ENCODE data around the gene KLC1. TPM values are rescaled to one million over a fixed set of nuclear protein-coding genes. Genes with fewer than 3 reads are reported as not detected.

KLC1 gene
- total and polyA plus RNA-seq, 10 of the 15 experiments (the other 5 are each of a cell fraction or from before 2014, with no cell fraction given) = 5.5 to 137 (median 76.1) TPM

- no peak overlapping the region for H3K27ac ChIP-seq (ENCODE audit: control insufficient read depth, insufficient read depth)
- H3K9ac ChIP-seq (ENCODE audit: control insufficient read depth, insufficient read depth, low read length) = no peak overlapping the region
- H3K4me3 ChIP-seq = no peak overlapping the region
- FAIRE-seq = no peak
- CTCF ChIA-PET = no interaction called here
- RAD21 ChIA-PET (ENCODE audit: unreplicated experiment) = interaction anchor here (0.6 kb wide), 1 partner anchor 24 kb away, joined by 3 read pairs; no protein-coding TSS in a partner anchor
- SMC1A ChIA-PET (ENCODE audit: uncharacterized antibody, unreplicated experiment) = no interaction called here
- POLR2A ChIA-PET = interaction anchor here (0.6 kb wide), 1 partner anchor 31 kb away, joined by 3 read pairs; no protein-coding TSS in a partner anchor
- no peak overlapping the region for H3K4me2 ChIP-seq (ENCODE audit: control insufficient read depth, insufficient read depth)
- intact Hi-C loops (cut with micrococcal nuclease; ENCODE audit: unreplicated experiment) (no loop called here), in situ Hi-C loops (cut with MboI) (no loop called here)
- TF ChIP-seq CUX1 (IDR thresholded peaks at IDR 0.05; ENCODE audit: insufficient replicate concordance, low read depth, low read length) (no peak), SREBF1 (IDR thresholded peaks at IDR 0.05; ENCODE audit: low read length) (no peak), NBN (IDR thresholded peaks at IDR 0.05) (no peak), CBX5 (IDR thresholded peaks at IDR 0.05; ENCODE audit: low read depth) (no peak), EGR1 (IDR thresholded peaks at IDR 0.05; ENCODE audit: borderline replicate concordance in 1 of 2, low read depth in 2 of 2, low read length in 2 of 2) (no peak)
- H3K36me3 ChIP-seq (ENCODE audit: control insufficient read depth in 2 of 2, insufficient read depth in 2 of 2, low read length in 1 of 2) = peaks cover 11 to 25% of the 10 kb centered on the region in 2 experiments; a peak in 3 of 4 replicates
- no TSS peak for BruUV-seq (replicated peaks)
- WGBS (ENCODE audit: insufficient coverage, insufficient replicate concordance, low lambda C conversion rate, missing lambda C conversion rate) = 86% methylated on average over 12 of the region's 14 CpGs
- H3K9me3 ChIP-seq (replicated peaks; ENCODE audit: control insufficient read depth, insufficient read depth, low read length) = no peaks in the 10 kb centered on the region
- H2AFZ ChIP-seq (ENCODE audit: control insufficient read depth, low read depth, low read length) = no peak overlapping the region
- peaks cover 18% of the 10 kb centered on the region for H3K4me1 ChIP-seq (ENCODE audit: control insufficient read depth, insufficient read depth, low read length)
- no peak for ATAC-seq
- DNase-seq (ENCODE audit: low read depth, low spot score) = no peak
- H3K27me3 ChIP-seq (replicated peaks in 1 of 2; ENCODE audit: control insufficient read depth in 2 of 2, insufficient read depth in 2 of 2, low read length in 1 of 2) = no peaks in the 10 kb centered on the region
- H3K79me2 ChIP-seq (ENCODE audit: control insufficient read depth, insufficient read depth, low read length) = peaks cover under 1% of the 10 kb centered on the region
- H4K20me1 ChIP-seq (ENCODE audit: control insufficient read depth, insufficient read depth) = no peaks in the 10 kb centered on the region
Measured at GRCh38 chr14:103695296-103696069, 66.5 kb downstream of the KLC1 start.

Measured in GM12878 (cell line).